Endothelial cell of umbilical vein (primary cell): ENCODE results near the gene TRMT2A. TPM values are rescaled to one million over a fixed set of nuclear protein-coding genes. Genes with fewer than 3 reads are reported as not detected.

Experiments
- BruUV-seq: library from RNA; stranded (reverse); fragments of 400-500 nt; replicated peaks from 2 replicates; lab custom pipeline; 2021; lab: Mats Ljungman, UMichigan
- CTCF ChIA-PET: fragments of 300-600, 350-600 bp; sonication (Branson Sonifier 250); formaldehyde crosslinking; loops from one replicate; lab custom pipeline; 2021; ENCODE audit warnings: antibody characterized with exemption, inconsistent platforms; lab: Charles Lee
- POLR2A ChIA-PET: fragments of 300-600, 350-600 bp; sonication (Branson Sonifier 250); formaldehyde crosslinking; loops from one replicate; lab custom pipeline; 2021; ENCODE audit warnings: antibody characterized with exemption, inconsistent platforms; lab: Charles Lee
- DNase-seq: peaks from one replicate; pipeline ENCODE4 v3.0.0-alpha.2; 2011; ENCODE audit warnings: low read depth, low spot score
- FAIRE-seq: peaks from 2 replicates; lab custom pipeline; 2011; peaks lifted over from hg19 to GRCh38; lab: Jason Lieb, UNC
- H2AFZ ChIP-seq: 2 replicates; pipeline ENCODE4 v1.6.0; 2012; ENCODE audit warnings: low read depth, low read length, control low read depth, inconsistent platforms
- H3K27ac ChIP-seq: 2 replicates; pipeline ENCODE4 v1.5.1; 2011; ENCODE audit warnings: low read depth, mild to moderate bottlenecking, control low read depth, low read length, moderate library complexity; ENCODE audit not compliant: insufficient read depth
- H3K27me3 ChIP-seq, 2 experiments: 2 replicates each; pipeline versions ENCODE4 v1.6.0 to v1.6.1; 2011; ENCODE audit warnings: low read length in 2 of 2, mixed read lengths in 1 of 2; ENCODE audit not compliant: control insufficient read depth in 2 of 2, insufficient read depth in 2 of 2
- H3K36me3 ChIP-seq, 2 experiments: 2 replicates in 1 of 2; 3 replicates in 1 of 2; pipeline ENCODE4 v1.5.1; 2011; ENCODE audit warnings: low read length in 2 of 2, mild to moderate bottlenecking in 1 of 2, moderate library complexity in 1 of 2; ENCODE audit not compliant: control insufficient read depth in 2 of 2, insufficient read depth in 2 of 2; ENCODE audit errors: extremely low read depth in 1 of 2
- H3K4me1 ChIP-seq: 3 replicates; pipeline ENCODE4 v1.5.1; 2011; ENCODE audit warnings: mild to moderate bottlenecking, low read length; ENCODE audit not compliant: control insufficient read depth, insufficient read depth; ENCODE audit errors: extremely low read depth
- H3K4me2 ChIP-seq: 2 replicates; pipeline ENCODE4 v1.6.1; 2011; ENCODE audit warnings: low read length, control low read depth, mixed read lengths; ENCODE audit not compliant: insufficient read depth
- H3K4me3 ChIP-seq, 3 experiments: fragments of 200-600 bp in 1 of 3; sonication (generic), shearing (Covaris generic) in 1 of 3; replicated peaks in 1 of 3; 2 replicates each; pipeline ENCODE4 v1.5.1; 2011 to 2016; ENCODE audit warnings: control low read depth in 3 of 3, low read length in 3 of 3, mild to moderate bottlenecking in 2 of 3, inconsistent platforms in 1 of 3, low read depth in 1 of 3, moderate library complexity in 1 of 3; ENCODE audit not compliant: insufficient read depth in 1 of 3
- H3K79me2 ChIP-seq: 2 replicates; pipeline ENCODE4 v1.6.0; 2012; ENCODE audit warnings: low read length, inconsistent platforms; ENCODE audit not compliant: control insufficient read depth, insufficient read depth
- H3K9ac ChIP-seq: replicated peaks from 2 replicates; pipeline ENCODE3; 2011; ENCODE audit warnings: low read length, control low read depth; ENCODE audit not compliant: insufficient read depth; ENCODE audit errors: extremely low read depth
- H3K9me1 ChIP-seq: replicated peaks from 3 replicates; pipeline ENCODE4 v1.6.0; 2011; ENCODE audit warnings: mild to moderate bottlenecking, low read length; ENCODE audit not compliant: control insufficient read depth, insufficient read depth; ENCODE audit errors: extremely low read depth
- H3K9me3 ChIP-seq: replicated peaks from 2 replicates; pipeline ENCODE4 v1.5.1; 2012; ENCODE audit warnings: low read length, inconsistent platforms; ENCODE audit not compliant: control insufficient read depth, insufficient read depth
- H4K20me1 ChIP-seq: replicated peaks from 2 replicates; pipeline ENCODE3; 2011; ENCODE audit warnings: mild to moderate bottlenecking, low read length; ENCODE audit not compliant: control insufficient read depth, insufficient read depth; ENCODE audit errors: extremely low read depth
- GATA2 ChIP-seq: IDR thresholded peaks from 2 replicates; pipeline ENCODE4 v1.7.0; 2011; ENCODE audit warnings: low read depth, mild to moderate bottlenecking, moderate library complexity, mixed read lengths, low read length; ENCODE audit not compliant: insufficient read length, insufficient read depth
- JUN ChIP-seq: IDR thresholded peaks from 2 replicates; pipeline ENCODE4 v1.6.1; 2011; ENCODE audit warnings: borderline replicate concordance, low read depth; ENCODE audit not compliant: insufficient read length, insufficient read depth
- dilution Hi-C: fragments of 300-500 bp; cut with MboI; formaldehyde crosslinking; loops from one replicate; pipeline ENCODE4 v1.15.0; 2019; ENCODE audit warnings: low sequenced_read_pairs; ENCODE audit not compliant: extremely low pct_ligation_motif_present
- intact Hi-C: fragments of 100-400 bp; cut with micrococcal nuclease; formaldehyde crosslinking; loops from one replicate; pipeline ENCODE4 v1.10.0; 2022
- polyA plus RNA-seq, 4 experiments: library from polyadenylated mRNA; depleted of rRNA in 3 of 4; stranded (reverse) in 3 of 4; unstranded in 1 of 4; fragments of >200 nt; gene quantifications; 2 replicates each; pipeline versions ENCODE4 v1.2.1 to v1.2.3, GENCODE V29; 2011 to 2012; ENCODE audit warnings: missing spikeins in 1 of 4
- total RNA-seq: library from RNA; stranded (reverse); gene quantifications from 2 replicates; pipeline ENCODE4 v1.2.3, GENCODE V29; 2021
- TF ChIP-seq, protein P1 (sequence below), 2 donors: IDR thresholded peaks; 1 replicate in 1 of 2; 2 replicates in 1 of 2; pipeline ENCODE4 v1.5.1; 2011; ENCODE audit warnings: low read length in 2 of 2, mild to moderate bottlenecking in 2 of 2, moderate library complexity in 2 of 2, control low read depth in 1 of 2, inconsistent platforms in 1 of 2, low read depth in 1 of 2; ENCODE audit not compliant: insufficient read depth in 1 of 2; ENCODE audit errors: extremely low read depth in 1 of 2

Gene TRMT2A
- total and polyA plus RNA-seq, 2 donors (not counting 3 experiments of a cell fraction or from before 2014, with no cell fraction given): 51.2 to 61.9 TPM

DNA sequence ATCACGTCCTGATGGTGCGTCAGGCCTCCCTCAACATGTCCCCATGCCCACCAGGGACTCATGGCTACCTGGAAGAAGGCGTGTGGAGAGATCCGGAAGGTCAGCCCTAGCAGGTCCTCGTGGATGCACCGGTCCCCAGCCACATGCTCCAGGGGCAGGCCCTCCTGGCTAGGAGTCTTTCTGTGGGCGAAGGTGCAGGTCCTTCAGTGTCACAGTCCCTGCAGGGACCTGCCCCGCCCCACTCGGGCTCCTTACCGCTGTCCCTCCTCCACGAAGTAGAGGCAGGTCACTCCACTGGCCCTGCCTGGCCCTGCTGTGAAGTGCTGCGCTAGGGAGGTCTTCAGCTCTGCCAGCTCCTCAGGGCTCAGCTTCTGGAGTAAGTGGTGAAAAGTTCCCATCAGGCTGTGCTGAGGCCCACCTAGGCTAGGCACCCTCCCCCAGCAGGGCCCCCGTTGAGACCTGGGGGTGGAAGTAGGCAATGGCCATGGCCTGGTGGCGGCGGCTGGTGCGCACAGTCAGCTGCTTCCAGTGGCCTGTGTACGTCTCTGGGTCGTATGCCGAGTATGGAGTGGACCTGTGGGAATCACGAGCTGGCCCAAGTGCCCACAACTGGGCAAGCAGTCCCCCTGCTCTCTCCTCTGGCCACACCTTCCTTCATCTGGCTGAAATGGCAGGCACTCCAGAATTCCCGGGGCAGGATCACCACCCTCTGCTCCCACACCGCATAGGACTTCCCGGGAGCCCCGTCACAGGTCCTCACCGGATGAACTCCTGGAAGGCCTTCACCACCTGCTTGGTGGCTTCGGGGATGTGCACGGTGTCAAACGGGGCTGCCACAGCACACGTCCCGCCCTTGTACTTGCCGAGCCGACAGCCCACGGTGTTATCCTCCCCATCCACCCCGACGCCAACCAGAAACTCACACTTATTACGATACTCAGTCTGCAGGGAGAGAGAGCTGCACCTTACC is 2.2 kb downstream of the TRMT2A start:
- no TSS peak for BruUV-seq
- POLR2A ChIA-PET: no interaction called here
- Histone ChIP-seq H3K4me2 (no peak overlapping the region), H2AFZ (no peak overlapping the region), H3K4me1 (peaks cover 22% of the 10 kb centered on the region), H4K20me1 (no peaks in the 10 kb centered on the region), H3K79me2 (peaks cover 46% of the 10 kb centered on the region), H3K36me3 (peaks cover 14 to 30% of the 10 kb centered on the region in 2 experiments), H3K9ac (no peak overlapping the region), H3K4me3 (no peak overlapping the region), H3K9me1 (no peaks in the 10 kb centered on the region), H3K27me3 (no peaks in the 10 kb centered on the region), H3K27ac (no peak overlapping the region), H3K9me3 (no peaks in the 10 kb centered on the region)
- FAIRE-seq: no peak
- dilution Hi-C loops: no loop called here
- no peak for DNase-seq
- no peak for TF ChIP-seq GATA2
- TF ChIP-seq, protein P1, sequence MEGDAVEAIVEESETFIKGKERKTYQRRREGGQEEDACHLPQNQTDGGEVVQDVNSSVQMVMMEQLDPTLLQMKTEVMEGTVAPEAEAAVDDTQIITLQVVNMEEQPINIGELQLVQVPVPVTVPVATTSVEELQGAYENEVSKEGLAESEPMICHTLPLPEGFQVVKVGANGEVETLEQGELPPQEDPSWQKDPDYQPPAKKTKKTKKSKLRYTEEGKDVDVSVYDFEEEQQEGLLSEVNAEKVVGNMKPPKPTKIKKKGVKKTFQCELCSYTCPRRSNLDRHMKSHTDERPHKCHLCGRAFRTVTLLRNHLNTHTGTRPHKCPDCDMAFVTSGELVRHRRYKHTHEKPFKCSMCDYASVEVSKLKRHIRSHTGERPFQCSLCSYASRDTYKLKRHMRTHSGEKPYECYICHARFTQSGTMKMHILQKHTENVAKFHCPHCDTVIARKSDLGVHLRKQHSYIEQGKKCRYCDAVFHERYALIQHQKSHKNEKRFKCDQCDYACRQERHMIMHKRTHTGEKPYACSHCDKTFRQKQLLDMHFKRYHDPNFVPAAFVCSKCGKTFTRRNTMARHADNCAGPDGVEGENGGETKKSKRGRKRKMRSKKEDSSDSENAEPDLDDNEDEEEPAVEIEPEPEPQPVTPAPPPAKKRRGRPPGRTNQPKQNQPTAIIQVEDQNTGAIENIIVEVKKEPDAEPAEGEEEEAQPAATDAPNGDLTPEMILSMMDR (IDR thresholded peaks at IDR 0.05; ENCODE audit: extremely low read depth in 1 of 2, insufficient read depth in 1 of 2, low read depth in 1 of 2, low read length in 2 of 2): no peak
- no peak for TF ChIP-seq JUN
- CTCF ChIA-PET: no interaction called here
- intact Hi-C loops: no loop called here
